ENCODE measurements around the gene FUT1.

The FUT1 gene

DNA sequence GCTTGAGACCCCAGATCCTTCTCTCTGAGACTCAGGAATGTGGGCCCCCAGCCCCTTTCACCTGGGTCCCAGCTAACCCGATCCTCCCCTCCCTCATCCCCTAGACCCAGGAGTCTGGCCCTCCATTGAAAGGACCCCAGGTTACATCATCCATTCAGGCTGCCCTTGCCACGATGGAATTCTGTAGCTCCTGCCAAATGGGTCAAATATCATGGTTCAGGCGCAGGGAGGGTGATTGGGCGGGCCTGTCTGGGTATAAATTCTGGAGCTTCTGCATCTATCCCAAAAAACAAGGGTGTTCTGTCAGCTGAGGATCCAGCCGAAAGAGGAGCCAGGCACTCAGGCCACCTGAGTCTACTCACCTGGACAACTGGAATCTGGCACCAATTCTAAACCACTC lies 3.3 kb upstream of the FUT1 start:
- H2BK120ac ChIP-seq (ENCODE audit: low read depth, low read length) = no peak overlapping the region
- DNase-seq (ENCODE audit: low spot score) = no peak
- no peak overlapping the region for H3K23ac ChIP-seq (ENCODE audit: low read depth, low read length, poor library complexity)

GRCh38 chr19:48755084-48755641 lies 2.7 kb upstream of the FUT1 start, which contains the start of gene FGF21:
Gene FGF21, plus strand, starts transcription at chr19:48755524. Its CDS starts 713 bp downstream, at chr19:48756237.
- no peak within 1 kb of the TSS for H3K4ac ChIP-seq (ENCODE audit: low read length)
- H2AK5ac ChIP-seq (ENCODE audit: low read depth, low read length) = peak within 1 kb of the TSS; percentile 82
- H3K18ac ChIP-seq (ENCODE audit: low read length) = peak within 1 kb of the TSS; percentile 38
- H3K23ac ChIP-seq (ENCODE audit: low read depth, low read length, poor library complexity) = no peak within 1 kb of the TSS
- H3K9me3 ChIP-seq (replicated peaks in 1 of 2; ENCODE audit: control insufficient read depth in 2 of 2, insufficient read depth in 1 of 2, low read depth in 1 of 2, low read length in 2 of 2) = peaks cover 0 to 8% of the 10 kb centered on the region in 2 donors
- no peak within 1 kb of the TSS for H2BK5ac ChIP-seq (ENCODE audit: low read length)
- H2BK15ac ChIP-seq (ENCODE audit: low read length) = peak within 1 kb of the TSS; percentile 89
- H3K4me1 ChIP-seq (ENCODE audit: control insufficient read depth in 2 of 2, insufficient read depth in 1 of 2, low read depth in 1 of 2, low read length in 2 of 2) = peaks cover 6 to 8% of the 10 kb centered on the region in 2 donors
- WGBS, 2 donors (ENCODE audit: extremely low coverage in 2 of 2, insufficient read length in 2 of 2, insufficient replicate concordance in 1 of 2) = no CpG with 5 or more reads among the region's 4 CpGs
- H4K91ac ChIP-seq (ENCODE audit: low read depth, low read length, poor library complexity) = peak within 1 kb of the TSS; percentile 53
- H3K14ac ChIP-seq (ENCODE audit: low read length) = peak within 1 kb of the TSS; percentile 89
- H3K36me3 ChIP-seq (replicated peaks in 1 of 2; ENCODE audit: control insufficient read depth in 2 of 2, insufficient read depth in 2 of 2, low read length in 2 of 2) = no peaks in the 10 kb centered on the region
- peaks cover 0 to 58% (median 18%) of the 10 kb centered on the region in 3 experiments for H3K27me3 ChIP-seq (ENCODE audit: control insufficient read depth in 3 of 3, insufficient read depth in 3 of 3, low read depth in 1 of 3, low read length in 3 of 3)
- no peak for DNase-seq (ENCODE audit: low spot score)
- H4K8ac ChIP-seq (ENCODE audit: low read depth, low read length) = peak within 1 kb of the TSS; percentile 3
- no peak within 1 kb of the TSS for H3K9ac ChIP-seq (ENCODE audit: low read depth, low read length, poor library complexity)
- peak within 1 kb of the TSS; percentile 22 for H2BK12ac ChIP-seq (ENCODE audit: low read length)
- H3K27ac ChIP-seq (replicated peaks; ENCODE audit: low read length) = no peak within 1 kb of the TSS
- H3K4me3 ChIP-seq (ENCODE audit: low read length in 2 of 2) = no peak within 1 kb of the TSS
- no peak within 1 kb of the TSS for H2AFZ ChIP-seq (ENCODE audit: low read length)
- peaks cover 2% of the 10 kb centered on the region for H3K79me1 ChIP-seq (ENCODE audit: low read depth, low read length)
- no peak within 1 kb of the TSS for H2BK120ac ChIP-seq (ENCODE audit: low read depth, low read length)
- peak within 1 kb of the TSS; percentile 11 for H3K4me2 ChIP-seq (ENCODE audit: insufficient read depth, low read length, poor library complexity, severe bottlenecking)

More for the DNA sequence above, 3.3 kb upstream of the FUT1 start:
- Histone ChIP-seq H3K4me1 (ENCODE audit: control insufficient read depth in 2 of 2, insufficient read depth in 1 of 2, low read depth in 1 of 2, low read length in 2 of 2) (peaks cover 6 to 8% of the 10 kb centered on the region in 2 donors), H2BK12ac (ENCODE audit: low read length) (peak overlapping the region; percentile 22), H3K27ac (replicated peaks; ENCODE audit: low read length) (no peak overlapping the region), H3K36me3 (replicated peaks in 1 of 2; ENCODE audit: control insufficient read depth in 2 of 2, insufficient read depth in 2 of 2, low read length in 2 of 2) (no peaks in the 10 kb centered on the region), H3K79me1 (ENCODE audit: low read depth, low read length) (peaks cover 2% of the 10 kb centered on the region), H3K14ac (ENCODE audit: low read length) (no peak overlapping the region), H2AK5ac (ENCODE audit: low read depth, low read length) (peak overlapping the region; percentile 82), H2AFZ (ENCODE audit: low read length) (no peak overlapping the region), H3K27me3 (ENCODE audit: control insufficient read depth in 3 of 3, insufficient read depth in 3 of 3, low read depth in 1 of 3, low read length in 3 of 3) (peaks cover 0 to 57% (median 18%) of the 10 kb centered on the region in 3 experiments), H3K9ac (ENCODE audit: low read depth, low read length, poor library complexity) (no peak overlapping the region), H3K4me2 (ENCODE audit: insufficient read depth, low read length, poor library complexity, severe bottlenecking) (peak overlapping the region; percentile 11), H4K8ac (ENCODE audit: low read depth, low read length) (peak overlapping the region; percentile 3), H2BK15ac (ENCODE audit: low read length) (peak overlapping the region; percentile 89), H3K9me3 (replicated peaks in 1 of 2; ENCODE audit: control insufficient read depth in 2 of 2, insufficient read depth in 1 of 2, low read depth in 1 of 2, low read length in 2 of 2) (peaks cover 0 to 3% of the 10 kb centered on the region in 2 donors), H3K18ac (ENCODE audit: low read length) (no peak overlapping the region), H4K91ac (ENCODE audit: low read depth, low read length, poor library complexity) (peak overlapping the region; percentile 53), H3K4ac (ENCODE audit: low read length) (no peak overlapping the region), H2BK5ac (ENCODE audit: low read length) (no peak overlapping the region), H3K4me3 (ENCODE audit: low read length in 2 of 2) (no peak overlapping the region)
- no CpG with 5 or more reads among the region's 5 CpGs for WGBS, 2 donors (ENCODE audit: extremely low coverage in 2 of 2, insufficient read length in 2 of 2, insufficient replicate concordance in 1 of 2)

GRCh38 chr19:48751845-48752495 lies 471 bp downstream of the FUT1 start:
- Histone ChIP-seq H2AK5ac (ENCODE audit: low read depth, low read length) (no peak overlapping the region), H3K4me3 (ENCODE audit: low read length in 2 of 2) (peak overlapping the region in 1 of 2 donors; percentile 90), H3K9me3 (replicated peaks in 1 of 2; ENCODE audit: control insufficient read depth in 2 of 2, insufficient read depth in 1 of 2, low read depth in 1 of 2, low read length in 2 of 2) (peaks cover 0 to 9% of the 10 kb centered on the region in 2 donors), H3K14ac (ENCODE audit: low read length) (no peak overlapping the region), H2BK120ac (ENCODE audit: low read depth, low read length) (no peak overlapping the region), H3K4ac (ENCODE audit: low read length) (no peak overlapping the region), H3K9ac (ENCODE audit: low read depth, low read length, poor library complexity) (peak overlapping the region; percentile 91), H3K27me3 (ENCODE audit: control insufficient read depth in 3 of 3, insufficient read depth in 3 of 3, low read depth in 1 of 3, low read length in 3 of 3) (peaks cover 0 to 76% (median 18%) of the 10 kb centered on the region in 3 experiments), H4K91ac (ENCODE audit: low read depth, low read length, poor library complexity) (no peak overlapping the region), H3K79me1 (ENCODE audit: low read depth, low read length) (peaks cover 2% of the 10 kb centered on the region), H2AFZ (ENCODE audit: low read length) (peak overlapping the region; percentile 82), H3K23ac (ENCODE audit: low read depth, low read length, poor library complexity) (no peak overlapping the region), H2BK15ac (ENCODE audit: low read length) (no peak overlapping the region), H2BK12ac (ENCODE audit: low read length) (no peak overlapping the region), H3K4me1 (ENCODE audit: control insufficient read depth in 2 of 2, insufficient read depth in 1 of 2, low read depth in 1 of 2, low read length in 2 of 2) (peaks cover 6 to 8% of the 10 kb centered on the region in 2 donors), H3K27ac (replicated peaks; ENCODE audit: low read length) (no peak overlapping the region), H3K18ac (ENCODE audit: low read length) (peak overlapping the region; percentile 58), H3K36me3 (replicated peaks in 1 of 2; ENCODE audit: control insufficient read depth in 2 of 2, insufficient read depth in 2 of 2, low read length in 2 of 2) (no peaks in the 10 kb centered on the region), H3K4me2 (ENCODE audit: insufficient read depth, low read length, poor library complexity, severe bottlenecking) (peak overlapping the region; percentile 96), H2BK5ac (ENCODE audit: low read length) (no peak overlapping the region), H4K8ac (ENCODE audit: low read depth, low read length) (no peak overlapping the region)
- no peak for DNase-seq (ENCODE audit: low spot score)
- WGBS, 2 donors (ENCODE audit: extremely low coverage in 2 of 2, insufficient read length in 2 of 2, insufficient replicate concordance in 1 of 2) = no CpG with 5 or more reads among the region's 20 CpGs

DNA sequence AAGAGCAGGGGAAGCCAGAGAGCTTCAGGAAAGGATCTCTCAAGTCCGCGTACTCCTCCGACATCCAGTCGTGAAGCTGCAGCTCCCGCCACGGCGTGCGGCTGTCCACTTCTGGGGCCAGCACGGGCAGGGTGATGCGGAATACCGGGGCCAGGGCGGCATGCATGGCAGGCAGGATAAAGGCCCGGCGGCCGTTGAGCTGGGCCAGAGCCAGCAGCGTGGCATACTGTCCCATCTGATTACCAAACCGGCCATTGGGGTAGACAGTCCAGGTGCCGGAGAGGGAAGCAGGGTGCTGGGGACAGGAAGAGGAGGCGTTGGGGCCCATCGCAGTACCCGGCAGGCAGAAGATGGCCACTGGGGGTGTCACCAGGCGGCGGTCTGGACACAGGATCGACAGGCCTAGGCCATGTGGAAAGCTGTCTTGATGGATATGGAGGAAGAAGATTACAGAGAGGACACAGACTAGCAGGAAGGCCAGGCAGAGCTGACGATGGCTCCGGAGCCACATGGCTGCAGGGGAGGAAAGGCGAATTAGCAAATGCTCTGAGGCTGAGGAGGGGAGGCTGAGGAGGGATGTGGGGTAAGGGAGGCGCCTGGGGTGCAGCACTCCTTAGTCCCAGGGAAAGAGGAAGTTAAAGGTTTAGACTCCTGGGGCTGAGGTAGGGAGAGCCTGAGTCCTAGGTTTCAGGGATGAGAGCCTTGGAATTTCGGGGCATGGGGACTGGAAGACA lies 1.5 kb downstream of the FUT1 start:
- H3K9me3 ChIP-seq (replicated peaks in 1 of 2; ENCODE audit: control insufficient read depth in 2 of 2, insufficient read depth in 1 of 2, low read depth in 1 of 2, low read length in 2 of 2) = peaks cover 0 to 12% of the 10 kb centered on the region in 2 donors
- H3K23ac ChIP-seq (ENCODE audit: low read depth, low read length, poor library complexity) = no peak overlapping the region
- H3K27ac ChIP-seq (replicated peaks; ENCODE audit: low read length) = no peak overlapping the region
- H4K8ac ChIP-seq (ENCODE audit: low read depth, low read length) = peak overlapping the region; percentile 45
- peak overlapping the region; percentile 56 for H2BK15ac ChIP-seq (ENCODE audit: low read length)
- H2BK5ac ChIP-seq (ENCODE audit: low read length) = peak overlapping the region; percentile 84
- no peak overlapping the region for H3K14ac ChIP-seq (ENCODE audit: low read length)
- peaks cover 2% of the 10 kb centered on the region for H3K79me1 ChIP-seq (ENCODE audit: low read depth, low read length)
- no peak overlapping the region for H3K4me2 ChIP-seq (ENCODE audit: insufficient read depth, low read length, poor library complexity, severe bottlenecking)
- no peak for DNase-seq (ENCODE audit: low spot score)
- H3K4ac ChIP-seq (ENCODE audit: low read length) = no peak overlapping the region
- no CpG with 5 or more reads among the region's 29 CpGs for WGBS, 2 donors (ENCODE audit: extremely low coverage in 2 of 2, insufficient read length in 2 of 2, insufficient replicate concordance in 1 of 2)
- no peak overlapping the region for H2AFZ ChIP-seq (ENCODE audit: low read length)
- H2AK5ac ChIP-seq (ENCODE audit: low read depth, low read length) = peak overlapping the region; percentile 73
- H2BK120ac ChIP-seq (ENCODE audit: low read depth, low read length) = no peak overlapping the region
- no peak overlapping the region for H3K9ac ChIP-seq (ENCODE audit: low read depth, low read length, poor library complexity)
- H3K36me3 ChIP-seq (replicated peaks in 1 of 2; ENCODE audit: control insufficient read depth in 2 of 2, insufficient read depth in 2 of 2, low read length in 2 of 2) = no peaks in the 10 kb centered on the region
- no peak overlapping the region for H4K91ac ChIP-seq (ENCODE audit: low read depth, low read length, poor library complexity)
- no peak overlapping the region for H2BK12ac ChIP-seq (ENCODE audit: low read length)
- peaks cover 6 to 8% of the 10 kb centered on the region in 2 donors for H3K4me1 ChIP-seq (ENCODE audit: control insufficient read depth in 2 of 2, insufficient read depth in 1 of 2, low read depth in 1 of 2, low read length in 2 of 2)
- no peak overlapping the region for H3K4me3 ChIP-seq (ENCODE audit: low read length in 2 of 2)
- H3K27me3 ChIP-seq (ENCODE audit: control insufficient read depth in 3 of 3, insufficient read depth in 3 of 3, low read depth in 1 of 3, low read length in 3 of 3) = peaks cover 0 to 74% (median 18%) of the 10 kb centered on the region in 3 experiments
- H3K18ac ChIP-seq (ENCODE audit: low read length) = no peak overlapping the region
